ENCODE results near the gene CYTH3.
"Not testable (repeated sequence)": the region's sequence is repeated elsewhere in the genome, so short reads cannot be mapped to it uniquely, and the experiment has no call there.

The CYTH3 gene

DNA sequence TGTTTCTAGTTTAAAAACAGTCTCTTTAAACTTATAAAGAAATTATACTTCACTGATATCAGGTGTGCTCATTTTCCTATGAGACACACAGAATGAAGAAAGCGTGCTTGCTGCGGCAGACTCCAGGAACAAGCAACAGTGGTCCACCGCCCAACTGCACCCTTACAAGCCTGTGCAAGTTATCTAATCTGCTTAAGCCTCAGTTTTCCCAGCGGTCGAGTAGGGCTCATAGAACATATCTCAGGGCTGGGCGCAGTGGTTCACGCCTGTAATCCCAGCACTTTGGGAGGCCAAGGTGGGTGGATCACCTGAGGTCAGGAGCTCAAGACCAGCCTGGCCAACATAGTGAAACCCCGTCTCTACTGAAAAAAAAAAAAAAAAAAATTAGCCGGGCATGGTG is 43.1 kb downstream of the CYTH3 start:
- DNase-seq (ENCODE audit: low spot score), result not testable (repeated sequence)

DNA sequence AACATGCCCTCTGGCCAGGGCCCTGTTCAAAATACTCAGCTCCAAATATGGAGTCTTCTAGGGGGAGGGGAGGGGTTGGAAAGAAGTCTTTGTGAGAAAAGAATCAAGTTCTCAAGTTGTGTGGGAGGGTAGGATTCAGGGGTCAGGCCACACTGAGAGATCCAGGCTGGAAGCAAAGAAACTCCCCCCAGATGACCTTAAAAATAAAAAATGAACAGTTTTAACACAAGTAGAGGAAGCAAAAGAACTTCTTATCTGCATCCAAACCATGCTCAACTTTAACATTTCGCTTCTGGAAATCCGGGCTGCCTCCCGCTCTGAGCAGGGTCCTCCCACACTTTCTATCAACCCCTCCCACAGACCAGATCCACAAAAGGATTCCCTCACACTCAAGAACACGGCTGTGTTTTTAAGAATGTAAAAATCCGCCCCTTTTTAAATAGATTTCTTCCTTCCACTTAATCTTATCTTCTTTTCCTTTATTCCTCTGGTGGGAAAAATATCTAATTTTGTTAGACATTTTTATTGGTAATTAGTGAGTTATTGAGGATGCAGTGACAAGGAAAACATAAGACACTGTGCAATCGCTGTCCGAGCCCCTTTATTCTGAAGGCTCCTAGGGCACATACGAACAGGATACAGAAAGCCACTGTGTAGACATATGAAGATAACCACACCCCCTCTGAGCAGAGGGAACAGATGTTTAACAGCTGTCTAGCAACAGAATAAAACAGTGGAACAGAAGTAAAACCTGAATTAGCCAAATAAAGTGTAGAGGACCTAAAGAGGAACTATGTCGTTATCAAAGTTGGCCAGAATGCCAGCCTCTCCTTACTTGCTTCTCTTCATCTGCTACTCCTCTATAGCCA is 43.8 kb downstream of the CYTH3 start:
- DNase-seq (ENCODE audit: low spot score), result no peak

DNA sequence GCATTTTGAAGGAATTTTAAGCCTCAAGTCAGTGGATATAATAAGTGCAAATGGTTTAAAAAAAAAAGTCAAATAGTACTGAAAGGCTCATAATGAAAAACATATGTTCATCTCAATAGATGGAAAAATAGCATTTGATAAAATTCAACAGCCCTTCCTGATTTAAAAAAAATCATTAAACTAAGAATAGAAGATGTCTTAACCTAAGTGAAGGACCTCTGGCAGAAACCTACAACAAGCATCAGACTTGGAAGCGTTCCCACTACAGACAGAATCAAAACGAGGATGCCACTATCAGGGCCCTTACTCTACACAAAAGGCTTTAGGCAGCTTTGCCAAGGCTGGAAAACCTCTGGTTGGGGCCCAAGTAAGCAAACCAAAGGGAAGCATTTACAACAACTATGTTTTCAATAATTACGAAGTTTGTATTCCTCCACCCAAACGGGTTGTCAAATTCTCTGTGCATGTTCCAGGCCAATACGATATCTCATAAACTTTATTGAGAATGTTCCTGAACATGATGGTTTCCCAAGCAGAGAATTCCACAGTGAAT is 45.1 kb downstream of the CYTH3 start:
- DNase-seq (ENCODE audit: low spot score), result no peak

DNA sequence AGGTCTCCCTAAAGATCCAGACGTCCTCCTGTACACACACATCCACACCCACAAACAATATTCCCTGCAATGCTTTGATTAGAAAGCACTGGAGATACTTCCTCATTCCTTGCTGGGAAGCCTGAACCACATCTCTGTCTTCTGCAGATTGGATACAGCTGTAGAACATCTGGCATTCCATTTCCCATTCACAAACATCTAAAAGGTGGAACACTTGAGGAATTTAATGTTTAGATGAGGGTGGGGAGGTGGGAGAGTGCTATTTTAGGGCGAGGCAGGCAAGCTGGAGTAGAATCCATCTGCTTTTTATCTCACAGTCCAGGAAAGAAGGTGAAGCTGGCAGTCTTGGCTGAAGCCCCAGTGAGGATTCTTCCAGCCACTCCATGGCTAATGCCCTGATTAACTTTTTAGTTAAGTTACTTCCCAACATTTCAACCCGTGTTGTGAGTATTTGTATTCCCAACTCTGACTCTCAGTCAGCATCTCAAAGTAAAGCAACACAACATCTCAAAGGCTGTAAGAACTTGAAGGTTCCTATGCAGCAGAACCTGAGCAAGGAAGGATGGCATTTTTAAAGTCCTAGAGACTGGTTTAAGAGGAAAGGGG is 46.1 kb downstream of the CYTH3 start:
- DNase-seq (ENCODE audit: low spot score), result no peak

DNA sequence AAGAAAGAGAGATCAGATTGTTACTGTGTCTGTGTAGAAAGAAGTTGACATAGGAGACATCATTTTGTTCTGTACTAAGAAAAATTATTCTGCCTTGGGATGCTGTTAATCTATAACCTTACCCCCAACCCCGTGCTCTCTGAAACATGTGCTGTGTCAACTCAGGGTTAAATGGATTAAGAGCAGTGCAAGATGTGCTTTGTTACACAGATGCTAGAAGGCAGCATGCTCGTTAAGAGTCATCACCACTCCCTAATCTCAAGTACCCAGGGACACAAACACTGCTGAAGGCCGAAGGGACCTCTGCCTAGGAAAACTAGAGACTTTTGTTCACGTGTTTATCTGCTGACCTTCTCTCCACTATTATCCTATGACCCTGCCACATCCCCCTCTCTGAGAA is 49.0 kb downstream of the CYTH3 start:
- DNase-seq (ENCODE audit: low spot score), result not testable (repeated sequence)

DNA sequence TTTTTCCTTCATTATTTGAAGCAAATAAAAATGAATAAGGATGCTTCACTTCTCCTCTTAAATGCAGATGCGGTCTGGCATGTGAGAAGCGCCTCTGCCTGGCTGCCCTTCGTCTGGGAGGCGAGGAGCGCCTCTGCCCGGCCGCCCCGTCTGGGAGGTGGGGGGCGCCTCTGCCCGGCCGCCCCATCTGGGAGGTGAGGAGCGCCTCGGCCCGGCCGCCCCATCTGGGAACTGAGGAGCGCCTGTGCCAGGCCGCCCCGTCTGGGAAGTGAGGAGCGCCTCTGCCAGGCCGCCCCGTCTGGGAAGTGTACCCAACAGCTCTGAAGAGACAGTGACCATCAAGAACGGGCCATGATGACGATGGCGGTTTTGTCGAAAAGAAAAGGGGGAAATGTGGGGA is 49.4 kb downstream of the CYTH3 start:
- not testable (repeated sequence) for DNase-seq (ENCODE audit: low spot score)

DNA sequence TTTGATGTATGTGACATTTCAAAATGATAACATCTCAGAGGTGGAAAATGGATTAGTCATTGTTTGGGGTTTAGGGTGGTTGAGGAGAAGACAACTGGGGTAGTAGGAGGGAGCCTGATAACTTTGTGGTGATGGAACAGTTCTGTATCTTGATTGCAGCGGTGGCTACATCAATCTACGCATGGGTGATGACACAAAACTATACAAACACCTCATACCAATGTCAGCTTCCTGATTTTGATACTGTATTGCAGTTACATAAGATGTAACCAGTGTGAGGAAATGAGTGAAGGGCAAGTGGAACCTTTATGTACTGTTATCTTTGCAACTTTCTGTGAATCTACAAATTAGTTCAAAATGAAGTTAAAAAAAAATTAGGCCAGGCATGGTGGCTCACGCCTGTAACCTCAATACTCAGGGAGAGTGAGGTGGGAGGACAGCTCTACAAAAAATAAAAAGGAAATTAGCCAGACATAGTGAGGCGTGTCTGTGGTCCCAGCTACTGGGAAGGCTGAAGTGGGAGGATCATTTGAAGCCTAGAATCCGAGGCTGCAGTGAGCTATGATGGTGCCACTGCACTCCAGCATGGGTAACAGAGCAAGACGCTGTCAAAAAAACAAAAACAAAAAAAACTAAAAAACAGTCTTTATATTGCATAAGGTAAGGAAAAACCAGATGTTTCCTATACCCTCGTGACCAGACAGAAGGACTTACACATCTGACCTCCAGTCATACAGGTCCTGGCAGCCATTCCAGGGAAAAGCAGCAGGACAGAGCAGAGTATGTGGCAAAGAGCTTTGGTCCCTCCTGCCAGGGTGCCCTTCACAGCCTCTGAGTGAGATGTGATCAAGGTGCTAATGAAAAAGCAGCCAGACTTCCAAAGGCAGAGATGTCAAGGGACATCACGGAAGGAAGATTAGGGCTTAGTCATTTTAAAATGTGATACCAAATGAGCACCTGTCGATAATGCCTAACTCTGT is 50.8 kb downstream of the CYTH3 start:
- DNase-seq (ENCODE audit: low spot score), result no peak

DNA sequence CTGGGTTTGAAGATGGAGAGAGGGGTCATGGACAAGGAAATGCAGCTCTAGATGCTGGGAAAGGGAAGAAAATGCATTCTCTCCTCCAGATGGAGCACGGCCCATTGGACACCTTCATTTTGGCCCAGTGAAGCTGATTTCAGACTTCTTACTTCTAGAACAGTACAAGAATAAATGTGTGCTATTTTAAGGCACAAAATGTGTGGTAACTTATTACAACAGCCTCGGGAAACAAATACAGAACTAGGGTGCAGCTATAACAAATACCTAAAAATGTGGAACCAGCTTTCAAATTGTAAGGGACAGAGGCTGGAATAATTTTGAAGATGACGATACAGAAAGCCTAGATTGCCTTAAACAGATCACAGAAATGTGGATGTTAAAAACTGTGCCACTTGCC is 54.1 kb downstream of the CYTH3 start:
- no peak for DNase-seq (ENCODE audit: low spot score)

DNA sequence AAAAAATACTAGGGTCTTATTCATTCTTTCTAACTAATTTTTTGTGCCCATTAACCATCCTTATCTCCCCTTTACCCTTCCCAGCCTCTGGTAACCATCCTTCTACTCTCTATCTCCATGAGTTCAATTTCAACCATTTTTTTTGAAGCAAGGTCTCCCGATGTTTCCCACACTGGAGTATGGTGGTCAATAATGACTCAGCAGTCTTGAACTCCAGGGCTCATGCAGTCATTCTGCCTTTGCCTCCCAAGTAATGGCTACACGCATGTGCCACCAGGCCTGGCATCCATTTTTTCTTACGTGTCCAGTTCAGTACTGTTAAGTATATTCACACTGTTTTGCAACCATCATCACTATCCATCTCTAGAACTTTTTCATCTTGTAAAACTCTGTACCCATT is 60.4 kb downstream of the CYTH3 start:
- DNase-seq (ENCODE audit: low spot score), result no peak

DNA sequence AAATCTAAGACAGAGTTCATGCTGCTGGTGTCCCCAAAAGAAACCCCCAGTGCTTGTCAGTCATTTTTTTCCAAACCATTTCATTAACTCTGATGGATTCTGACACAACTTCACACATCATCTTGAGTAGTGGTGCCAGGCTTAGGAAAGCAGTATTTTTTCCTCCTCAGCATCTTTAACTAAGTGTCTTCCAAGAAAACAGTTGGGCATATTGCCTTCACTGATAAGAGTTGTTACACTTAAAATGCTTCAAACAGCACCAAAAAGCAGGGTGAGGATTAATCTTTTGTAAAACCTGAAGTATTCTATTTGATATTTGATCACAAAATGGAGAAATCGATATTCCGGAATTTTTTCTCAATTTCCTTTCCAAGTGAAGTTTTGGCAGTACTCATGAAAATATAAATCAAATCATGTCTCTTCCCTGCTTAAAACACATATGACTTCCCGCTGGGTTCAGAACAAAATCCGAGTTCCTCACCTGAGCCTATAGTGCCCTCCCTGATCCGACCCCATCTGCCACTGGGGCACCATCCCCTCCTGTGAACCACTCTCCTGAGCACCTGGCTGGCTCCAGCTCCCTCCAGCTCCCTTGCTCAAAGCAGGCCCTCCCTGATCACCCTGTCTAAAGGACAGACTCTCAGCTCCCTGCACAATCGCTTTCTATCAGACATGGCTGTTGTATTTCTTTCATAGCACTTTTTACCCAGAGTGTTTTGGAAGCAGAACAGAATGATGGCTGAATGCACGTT is 61.6 kb downstream of the CYTH3 start:
- no peak for DNase-seq (ENCODE audit: low spot score)

DNA sequence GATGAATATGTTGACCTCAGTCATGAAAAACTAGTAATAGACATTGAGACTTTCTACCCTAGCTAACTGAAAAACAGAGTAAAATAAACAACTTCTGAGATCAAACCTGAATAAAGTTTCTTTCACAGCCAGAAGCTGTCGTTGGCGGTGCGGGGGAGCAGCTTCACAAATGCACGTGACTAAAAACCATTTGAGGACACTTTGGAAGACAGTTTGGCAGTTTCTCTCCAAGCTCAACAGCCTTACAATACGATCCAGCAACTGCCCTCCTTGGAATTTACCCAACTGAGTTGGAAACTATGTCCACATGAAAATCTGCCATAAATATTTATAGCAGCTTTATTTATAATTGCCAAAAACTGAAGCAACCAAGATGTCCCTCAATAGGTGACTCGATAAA is 63.1 kb downstream of the CYTH3 start:
- no peak for DNase-seq (ENCODE audit: low spot score)

DNA sequence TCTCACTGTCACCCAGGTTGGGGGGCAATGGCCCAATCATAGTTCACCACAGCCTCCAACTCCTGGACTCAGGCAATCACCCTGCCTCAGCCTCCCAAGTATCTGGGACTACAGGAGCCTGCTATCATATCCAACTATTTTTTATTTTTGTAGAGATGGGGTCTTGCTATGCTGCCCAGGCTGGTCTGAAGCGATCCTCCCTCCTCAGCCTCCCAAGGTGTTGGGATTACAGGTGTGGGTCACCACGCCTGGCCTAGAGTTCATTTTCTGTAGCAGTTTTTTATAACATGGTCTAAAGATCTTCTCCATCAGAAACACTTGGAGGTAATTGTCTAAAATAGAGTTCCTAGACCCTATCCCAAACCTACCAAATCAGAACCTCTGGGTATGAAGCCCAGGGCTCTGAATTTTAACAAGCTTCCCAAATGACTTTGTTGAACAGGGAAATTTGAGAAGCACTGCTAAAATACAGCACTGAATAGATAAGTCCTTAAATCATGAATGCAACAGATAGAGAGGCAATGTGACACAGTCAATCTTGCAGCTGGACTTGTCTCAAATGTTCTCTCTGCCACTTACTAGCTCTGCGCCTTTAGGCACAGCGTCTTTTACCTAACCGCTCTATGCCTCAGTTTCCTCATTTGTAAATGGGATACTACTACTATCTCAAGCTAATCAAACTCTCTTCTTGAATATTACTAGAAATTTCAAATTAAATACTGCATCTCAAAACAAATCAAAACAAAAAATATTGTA is 63.7 kb downstream of the CYTH3 start:
- DNase-seq (ENCODE audit: low spot score), result no peak

DNA sequence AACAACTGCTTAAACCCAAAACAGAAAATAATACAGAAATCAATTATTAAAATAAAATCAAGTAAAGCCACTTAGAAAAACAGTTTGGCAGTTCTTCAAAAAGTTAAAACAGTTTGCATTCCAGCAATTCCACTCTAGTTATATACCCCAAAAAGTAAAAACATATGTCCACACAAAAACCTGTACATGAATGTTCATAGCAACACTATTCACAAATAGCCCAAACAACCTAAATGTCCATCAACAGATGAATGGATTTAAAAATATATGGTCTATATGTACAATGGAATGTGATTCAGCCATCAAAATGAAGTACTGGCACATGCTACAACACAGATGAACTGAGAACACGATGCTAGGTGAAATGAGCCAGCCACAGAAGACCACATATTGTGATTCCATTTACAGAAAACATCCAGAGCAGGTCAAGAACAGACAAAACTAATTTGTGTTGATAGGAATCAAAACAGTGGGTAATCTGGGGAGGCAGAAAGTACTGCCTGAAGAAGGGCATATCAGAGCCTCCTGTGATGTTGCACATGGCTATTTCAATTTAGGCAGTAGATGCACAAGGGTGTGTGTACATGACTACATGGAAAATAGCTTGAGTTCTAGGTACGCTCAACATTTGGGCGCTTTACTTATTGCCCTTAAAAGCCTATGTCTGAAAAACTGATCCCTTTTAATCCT is 66.3 kb downstream of the CYTH3 start:
- DNase-seq (ENCODE audit: low spot score), result no peak

DNA sequence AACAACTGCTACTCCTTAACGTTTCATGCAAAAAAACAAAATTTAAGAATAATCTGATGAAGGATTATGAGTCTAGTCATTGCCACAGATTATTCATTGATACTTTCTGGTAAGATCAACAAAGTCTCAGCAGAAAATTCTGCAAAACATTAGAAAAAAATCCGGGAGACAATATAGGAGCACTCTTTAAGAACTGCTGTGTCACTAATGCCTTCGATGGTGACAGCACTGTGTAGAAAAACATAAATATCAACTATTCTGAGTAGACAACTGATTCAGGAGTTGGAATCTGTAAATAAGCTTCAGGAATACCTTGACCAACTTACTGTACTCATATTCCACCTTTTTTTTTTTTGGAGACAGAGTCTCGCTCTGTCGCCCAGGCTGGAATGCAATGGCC is 69.0 kb downstream of the CYTH3 start:
- DNase-seq (ENCODE audit: low spot score), result no peak

DNA sequence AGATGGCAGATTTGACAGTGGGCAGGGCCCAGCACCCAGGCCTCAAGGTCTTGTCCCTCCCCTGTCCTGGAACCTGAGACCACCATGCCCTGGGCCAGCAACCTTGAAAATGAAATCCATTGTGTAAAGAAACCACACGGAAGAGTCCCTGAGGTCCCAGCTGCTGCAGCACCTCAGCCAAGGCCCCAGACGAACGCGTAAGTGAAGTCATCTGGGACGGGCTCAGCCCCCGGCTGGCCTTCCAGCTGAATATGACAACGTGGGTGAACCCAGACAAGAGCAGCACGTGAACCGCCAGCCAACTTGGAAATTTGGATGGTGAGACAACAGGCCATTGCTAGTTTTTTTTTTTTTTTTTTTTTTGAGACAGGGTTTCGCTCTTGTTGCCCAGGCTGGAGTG is 70.3 kb downstream of the CYTH3 start:
- no peak for DNase-seq (ENCODE audit: low spot score)

DNA sequence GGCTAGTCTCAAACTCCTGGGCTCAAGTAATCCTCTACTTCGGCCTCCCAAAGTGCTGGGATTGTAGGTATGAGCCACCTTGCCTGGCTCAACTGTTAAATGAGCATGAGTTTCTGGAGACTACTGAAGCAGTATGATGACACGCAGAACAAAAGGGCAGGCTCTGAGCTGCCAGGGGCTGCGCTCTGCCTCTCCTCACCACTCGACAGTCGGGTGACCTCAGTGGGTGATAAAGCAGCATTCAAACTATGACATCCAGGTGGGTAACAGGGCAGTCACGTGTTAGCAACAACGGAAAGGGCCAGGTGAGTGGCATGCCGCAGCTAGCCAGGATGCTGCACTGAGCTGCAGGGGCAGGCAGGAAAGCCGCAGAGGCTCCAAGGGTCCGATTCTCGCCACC is 71.5 kb downstream of the CYTH3 start:
- DNase-seq (ENCODE audit: low spot score), result no peak

DNA sequence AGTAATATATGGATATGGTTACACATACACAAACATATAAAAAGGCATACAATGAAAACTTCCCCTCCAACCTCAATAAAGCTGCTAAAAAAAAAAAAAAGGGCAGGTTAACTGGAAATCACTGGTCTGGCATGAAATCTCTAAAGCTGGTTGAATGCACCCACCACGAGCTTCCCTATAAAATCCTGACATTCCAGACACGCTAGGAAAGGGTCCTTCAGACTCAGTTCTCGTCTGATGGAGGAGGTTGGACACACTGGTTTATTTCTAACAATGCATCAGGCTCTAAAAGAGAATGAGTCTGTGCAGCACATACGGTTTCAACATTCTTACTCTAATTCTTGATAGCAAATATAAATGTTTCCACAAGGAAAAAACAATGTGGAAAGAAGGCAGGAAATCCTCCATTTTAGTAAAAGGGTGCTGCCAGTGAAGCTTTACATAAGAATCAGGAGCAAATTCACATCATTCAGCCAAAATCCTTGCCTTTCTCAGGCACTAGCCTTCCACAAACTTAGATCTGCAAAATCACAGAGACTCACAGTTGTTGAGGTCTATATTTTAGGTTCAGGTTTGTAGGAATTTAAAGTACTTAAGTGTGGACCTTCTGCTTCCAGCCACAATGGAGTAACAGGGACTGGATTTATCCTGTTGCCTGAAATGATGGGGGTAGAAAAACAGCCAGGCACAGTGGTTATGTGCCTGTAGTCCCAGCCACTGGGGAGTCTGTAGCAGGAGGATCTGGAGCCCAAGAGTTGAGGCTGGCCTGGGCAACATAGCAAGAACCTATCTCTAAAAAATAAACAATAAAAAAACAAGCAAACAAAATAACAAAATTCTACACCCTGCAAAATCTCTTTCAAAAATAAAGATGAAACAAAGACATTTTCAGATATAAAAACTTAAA is 73.5 kb downstream of the CYTH3 start:
- no peak for DNase-seq (ENCODE audit: low spot score)

DNA sequence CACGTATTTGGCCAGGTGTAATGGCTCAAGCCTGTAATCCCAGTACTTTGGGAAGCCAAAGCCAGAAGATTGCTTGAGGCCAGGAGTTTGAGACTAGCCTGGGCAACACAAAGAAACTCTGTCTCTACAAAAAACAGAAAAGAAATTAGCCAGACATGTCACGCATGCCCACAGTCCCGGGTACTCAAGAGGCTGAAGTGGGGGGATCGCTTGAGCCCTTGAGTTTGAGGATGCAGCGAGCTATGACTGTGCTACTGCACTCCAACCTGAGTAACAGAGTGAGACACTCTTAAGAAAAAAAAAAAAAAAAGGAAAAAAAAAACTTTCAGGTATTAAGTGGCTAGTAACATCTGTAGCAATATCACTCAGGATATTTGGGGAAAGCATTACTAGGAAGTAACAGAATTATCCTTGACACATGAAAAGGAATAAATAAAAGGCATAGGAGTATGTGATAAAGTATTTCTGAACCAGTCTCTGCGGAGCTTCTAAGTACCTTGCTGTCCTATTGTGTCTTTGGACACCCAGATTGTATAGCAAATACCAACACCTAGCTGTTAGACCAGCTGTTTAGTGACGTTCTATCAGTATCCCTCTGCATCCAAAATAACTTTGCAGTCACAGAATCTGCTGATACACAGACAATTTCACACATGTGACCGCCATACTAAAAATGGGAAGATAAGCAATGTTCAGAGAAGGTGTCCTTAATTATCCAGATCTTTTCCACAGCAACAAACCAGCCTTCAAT is 74.4 kb downstream of the CYTH3 start:
- no peak for DNase-seq (ENCODE audit: low spot score)

Measured in HuH-7.5 (cell line).